ENCODE measurements around the gene IFNK.

Gene IFNK

GRCh38 chr9:27548055-27548741 lies 24.1 kb downstream of the IFNK start:
- Mint-ChIP-seq H3K27me3 (no peaks in the 10 kb centered on the region), H3K27ac (ENCODE audit: low read depth) (no peak overlapping the region), H3K9me3 (no peaks in the 10 kb centered on the region), H3K4me1 (no peaks in the 10 kb centered on the region), H3K4me3 (no peak overlapping the region), H3K36me3 (ENCODE audit: insufficient read depth) (peaks cover 21% of the 10 kb centered on the region)
- no peak for DNase-seq (ENCODE audit: low spot score in 2 of 2)
- ATAC-seq (replicated peaks; ENCODE audit: extremely low read depth, poor library complexity, severe bottlenecking) = no peak

- H3K4me1 Mint-ChIP-seq = no peaks in the 10 kb centered on the region
- ATAC-seq (replicated peaks; ENCODE audit: extremely low read depth, poor library complexity, severe bottlenecking) (no peak), DNase-seq (ENCODE audit: low spot score in 2 of 2) (no peak)
- no peak overlapping the region for H3K27ac Mint-ChIP-seq (ENCODE audit: low read depth)
- H3K36me3 Mint-ChIP-seq (ENCODE audit: insufficient read depth) = peaks cover 24% of the 10 kb centered on the region
- H3K27me3 Mint-ChIP-seq = no peaks in the 10 kb centered on the region
- H3K9me3 Mint-ChIP-seq = no peaks in the 10 kb centered on the region
- no peak overlapping the region for H3K4me3 Mint-ChIP-seq
Observed at GRCh38 chr9:27549196-27549755, 25.2 kb downstream of the IFNK start.

- H3K27ac Mint-ChIP-seq (ENCODE audit: low read depth) = no peak overlapping the region
- DNase-seq (ENCODE audit: low spot score in 2 of 2) = no peak
- H3K4me3 Mint-ChIP-seq = no peak overlapping the region
- no peaks in the 10 kb centered on the region for H3K9me3 Mint-ChIP-seq
- H3K27me3 Mint-ChIP-seq = no peaks in the 10 kb centered on the region
- H3K36me3 Mint-ChIP-seq (ENCODE audit: insufficient read depth) = peaks cover 21% of the 10 kb centered on the region
- no peak for ATAC-seq (replicated peaks; ENCODE audit: extremely low read depth, poor library complexity, severe bottlenecking)
- H3K4me1 Mint-ChIP-seq = no peaks in the 10 kb centered on the region
Observed at GRCh38 chr9:27554712-27555111, 30.6 kb downstream of the IFNK start.

- no peak overlapping the region for H3K4me3 Mint-ChIP-seq
- peaks cover 22% of the 10 kb centered on the region for H3K36me3 Mint-ChIP-seq (ENCODE audit: insufficient read depth)
- H3K27me3 Mint-ChIP-seq = no peaks in the 10 kb centered on the region
- H3K9me3 Mint-ChIP-seq = no peaks in the 10 kb centered on the region
- peaks cover under 1% of the 10 kb centered on the region for H3K4me1 Mint-ChIP-seq
- ATAC-seq (replicated peaks; ENCODE audit: extremely low read depth, poor library complexity, severe bottlenecking) (no peak), DNase-seq (ENCODE audit: low spot score in 2 of 2) (no peak)
- H3K27ac Mint-ChIP-seq (ENCODE audit: low read depth) = no peak overlapping the region
Observed at GRCh38 chr9:27556470-27556869, 32.4 kb downstream of the IFNK start.

- H3K9me3 Mint-ChIP-seq = no peaks in the 10 kb centered on the region
- H3K27me3 Mint-ChIP-seq = no peaks in the 10 kb centered on the region
- peaks cover 5% of the 10 kb centered on the region for H3K4me1 Mint-ChIP-seq
- no peak for DNase-seq (ENCODE audit: low spot score in 2 of 2)
- no peak for ATAC-seq (replicated peaks; ENCODE audit: extremely low read depth, poor library complexity, severe bottlenecking)
- H3K4me3 Mint-ChIP-seq = no peak overlapping the region
- peaks cover 16% of the 10 kb centered on the region for H3K36me3 Mint-ChIP-seq (ENCODE audit: insufficient read depth)
- no peak overlapping the region for H3K27ac Mint-ChIP-seq (ENCODE audit: low read depth)
Observed at GRCh38 chr9:27558307-27558706, 34.2 kb downstream of the IFNK start.

- Mint-ChIP-seq H3K27me3 (no peaks in the 10 kb centered on the region), H3K36me3 (ENCODE audit: insufficient read depth) (peaks cover 11% of the 10 kb centered on the region), H3K4me3 (no peak overlapping the region), H3K27ac (ENCODE audit: low read depth) (no peak overlapping the region), H3K9me3 (no peaks in the 10 kb centered on the region), H3K4me1 (peaks cover 5% of the 10 kb centered on the region)
- no peak for DNase-seq (ENCODE audit: low spot score in 2 of 2)
- no peak for ATAC-seq (replicated peaks; ENCODE audit: extremely low read depth, poor library complexity, severe bottlenecking)
Observed at GRCh38 chr9:27560457-27560856, 36.4 kb downstream of the IFNK start.

- Mint-ChIP-seq H3K4me1 (peaks cover 5% of the 10 kb centered on the region), H3K36me3 (ENCODE audit: insufficient read depth) (peaks cover 11% of the 10 kb centered on the region), H3K27me3 (no peaks in the 10 kb centered on the region), H3K4me3 (no peak overlapping the region), H3K9me3 (no peaks in the 10 kb centered on the region), H3K27ac (ENCODE audit: low read depth) (no peak overlapping the region)
- no peak for ATAC-seq (replicated peaks; ENCODE audit: extremely low read depth, poor library complexity, severe bottlenecking)
- no peak for DNase-seq (ENCODE audit: low spot score in 2 of 2)
Observed at GRCh38 chr9:27561685-27562084, 37.6 kb downstream of the IFNK start.

- DNase-seq (ENCODE audit: low spot score in 2 of 2) (no peak), ATAC-seq (replicated peaks; ENCODE audit: extremely low read depth, poor library complexity, severe bottlenecking) (no peak)
- Mint-ChIP-seq H3K4me1 (peaks cover 5% of the 10 kb centered on the region), H3K27me3 (no peaks in the 10 kb centered on the region), H3K4me3 (no peak overlapping the region), H3K9me3 (no peaks in the 10 kb centered on the region), H3K27ac (ENCODE audit: low read depth) (no peak overlapping the region), H3K36me3 (ENCODE audit: insufficient read depth) (peaks cover 14% of the 10 kb centered on the region)
Observed at GRCh38 chr9:27563738-27564430, 39.8 kb downstream of the IFNK start.

- Mint-ChIP-seq H3K27me3 (no peaks in the 10 kb centered on the region), H3K4me1 (peaks cover 5% of the 10 kb centered on the region), H3K27ac (ENCODE audit: low read depth) (no peak overlapping the region), H3K4me3 (no peak overlapping the region), H3K9me3 (no peaks in the 10 kb centered on the region), H3K36me3 (ENCODE audit: insufficient read depth) (peaks cover 14% of the 10 kb centered on the region)
- no peak for ATAC-seq (replicated peaks; ENCODE audit: extremely low read depth, poor library complexity, severe bottlenecking)
- no peak for DNase-seq (ENCODE audit: low spot score in 2 of 2)
Observed at GRCh38 chr9:27564670-27565069, 40.6 kb downstream of the IFNK start.

GRCh38 chr9:27565696-27566095 lies 41.6 kb downstream of the IFNK start:
- Mint-ChIP-seq H3K27ac (ENCODE audit: low read depth) (no peak overlapping the region), H3K27me3 (no peaks in the 10 kb centered on the region), H3K4me1 (peaks cover 5% of the 10 kb centered on the region), H3K4me3 (no peak overlapping the region), H3K9me3 (no peaks in the 10 kb centered on the region), H3K36me3 (ENCODE audit: insufficient read depth) (peaks cover 12% of the 10 kb centered on the region)
- DNase-seq (ENCODE audit: low spot score in 2 of 2) (no peak), ATAC-seq (replicated peaks; ENCODE audit: extremely low read depth, poor library complexity, severe bottlenecking) (no peak)

GRCh38 chr9:27566118-27566517 lies 42.0 kb downstream of the IFNK start:
- Mint-ChIP-seq H3K9me3 (no peaks in the 10 kb centered on the region), H3K4me1 (peaks cover 5% of the 10 kb centered on the region), H3K36me3 (ENCODE audit: insufficient read depth) (peaks cover 9% of the 10 kb centered on the region), H3K27ac (ENCODE audit: low read depth) (no peak overlapping the region), H3K27me3 (no peaks in the 10 kb centered on the region), H3K4me3 (no peak overlapping the region)
- ATAC-seq (replicated peaks; ENCODE audit: extremely low read depth, poor library complexity, severe bottlenecking) = no peak
- no peak for DNase-seq (ENCODE audit: low spot score in 2 of 2)

- ATAC-seq (replicated peaks; ENCODE audit: extremely low read depth, poor library complexity, severe bottlenecking) = no peak
- peaks cover 23% of the 10 kb centered on the region for H3K36me3 Mint-ChIP-seq (ENCODE audit: insufficient read depth)
- H3K27me3 Mint-ChIP-seq = no peaks in the 10 kb centered on the region
- H3K4me3 Mint-ChIP-seq = no peak overlapping the region
- no peak overlapping the region for H3K27ac Mint-ChIP-seq (ENCODE audit: low read depth)
- DNase-seq (ENCODE audit: low spot score in 2 of 2) = no peak
- H3K4me1 Mint-ChIP-seq = peaks cover 18% of the 10 kb centered on the region
- no peaks in the 10 kb centered on the region for H3K9me3 Mint-ChIP-seq
Observed at GRCh38 chr9:27569406-27569805, 45.3 kb downstream of the IFNK start.

GRCh38 chr9:27571011-27571410 lies 46.9 kb downstream of the IFNK start:
- no peak overlapping the region for H3K27ac Mint-ChIP-seq (ENCODE audit: low read depth)
- H3K27me3 Mint-ChIP-seq = no peaks in the 10 kb centered on the region
- peaks cover 25% of the 10 kb centered on the region for H3K4me1 Mint-ChIP-seq
- H3K9me3 Mint-ChIP-seq = no peaks in the 10 kb centered on the region
- ATAC-seq (replicated peaks; ENCODE audit: extremely low read depth, poor library complexity, severe bottlenecking) (no peak), DNase-seq (ENCODE audit: low spot score in 2 of 2) (no peak)
- H3K36me3 Mint-ChIP-seq (ENCODE audit: insufficient read depth) = peaks cover 21% of the 10 kb centered on the region
- H3K4me3 Mint-ChIP-seq = no peak overlapping the region
